Anterior cingulate cortex (tissue), 58 donors: ENCODE results near the gene SLC47A2.

Source experiments
- DNase-seq, 58 donors: peaks; one replicate each; lab custom pipeline; 2025; lab: John Stamatoyannopoulos, UW

Gene SLC47A2

DNA sequence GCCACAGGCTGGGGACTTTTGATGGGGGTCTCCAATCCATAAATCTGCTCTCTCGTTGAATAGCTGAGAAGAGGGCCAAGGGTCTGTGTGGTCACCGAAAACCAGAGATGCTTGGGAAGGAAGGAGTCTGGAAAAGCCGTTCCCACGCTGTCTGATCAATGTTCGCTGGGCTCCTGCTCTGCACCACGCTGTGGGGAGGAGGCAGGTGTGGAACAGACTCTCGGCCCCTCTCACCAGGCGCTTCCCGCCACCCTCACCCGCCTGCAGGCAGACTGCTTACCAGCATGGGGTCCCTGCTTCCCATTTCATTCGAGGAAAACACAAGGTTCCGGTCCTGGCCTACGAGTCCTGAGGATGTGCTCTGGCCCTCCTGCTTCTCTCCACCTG lies 32.4 kb upstream of the SLC47A2 start:
- no peak for DNase-seq

DNA sequence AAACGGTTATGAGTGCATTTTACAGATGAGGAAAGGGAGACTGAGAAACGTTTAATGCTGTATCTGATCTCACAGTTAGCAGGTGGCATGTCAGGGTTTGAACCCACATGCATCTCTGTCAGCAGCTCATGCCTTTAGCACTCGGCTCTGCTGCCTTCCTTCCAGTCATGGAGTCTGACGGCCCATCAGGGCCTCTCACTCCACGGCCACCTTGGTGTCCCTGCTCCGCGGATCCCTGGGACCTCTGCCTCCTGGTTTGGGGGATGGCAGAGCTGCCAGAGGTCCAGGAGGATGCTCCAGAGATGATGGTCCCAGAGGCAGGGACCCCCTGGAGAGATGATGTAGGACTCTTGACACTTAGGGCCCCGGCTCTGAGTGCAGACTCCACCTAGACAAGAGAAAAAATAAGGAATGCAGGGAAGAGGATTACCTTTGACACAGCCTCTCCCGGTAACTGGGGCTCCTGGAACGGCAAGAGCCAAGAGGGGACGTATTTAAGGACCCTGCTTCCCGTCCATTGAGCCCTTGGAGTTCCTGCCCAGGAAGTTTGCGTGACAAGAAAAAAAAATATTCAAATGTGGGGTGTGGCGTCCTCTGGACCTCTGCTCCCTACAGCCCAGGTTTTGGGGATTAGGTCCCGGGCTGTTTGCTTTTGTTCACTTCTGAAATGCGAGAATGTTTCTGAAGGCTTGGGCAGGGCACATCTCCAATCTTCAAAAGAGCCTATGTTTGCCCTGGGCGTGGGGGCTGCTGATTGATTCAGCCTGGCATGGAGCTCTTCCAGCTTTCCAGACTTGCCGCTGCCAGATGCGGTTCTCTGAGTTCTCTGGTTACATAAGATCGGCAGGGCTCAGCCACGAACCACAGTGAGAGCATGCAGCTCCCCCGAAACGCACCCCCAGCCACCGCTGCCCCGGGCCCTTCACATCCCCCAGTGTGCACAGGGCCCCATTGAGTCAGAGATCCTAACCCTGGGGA lies 31.7 kb upstream of the SLC47A2 start, which contains the start of gene ALDH3A1:
TSS of gene ALDH3A1 (minus strand) at position 470 of the 978 bp plus-strand sequence. CDS start 3,169 bp downstream, outside the sequence.
- DNase-seq: peak in 12 of 58 donors; percentile 4 to 72 (median 21)

DNA sequence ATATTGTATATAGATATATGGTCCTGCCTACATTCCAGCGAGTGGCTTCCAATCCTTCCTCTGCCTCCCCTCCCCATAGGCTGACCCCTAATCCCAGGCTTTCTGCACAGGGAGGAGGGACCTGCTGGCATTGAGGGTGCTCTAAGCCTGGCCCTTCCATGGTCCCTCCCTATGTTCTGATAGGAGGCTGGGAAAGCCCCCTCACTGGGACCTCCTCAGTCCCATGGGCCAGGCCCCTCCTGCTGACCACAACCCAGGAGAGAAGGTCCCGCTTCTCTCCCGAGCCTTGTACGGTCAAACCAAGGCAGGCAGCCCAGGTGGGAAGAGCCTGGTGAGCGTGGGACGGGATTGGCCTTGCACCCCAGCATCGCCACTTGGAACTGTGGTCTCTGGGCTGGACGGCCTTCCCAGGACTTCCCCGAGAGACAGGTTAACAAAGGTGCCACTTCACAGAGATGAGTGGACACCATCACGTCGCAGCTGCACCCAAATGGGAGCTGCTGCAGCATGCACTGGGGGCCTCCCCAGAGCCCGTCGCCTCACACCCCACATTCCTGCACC lies 30.9 kb upstream of the SLC47A2 start:
- no peak for DNase-seq

DNA sequence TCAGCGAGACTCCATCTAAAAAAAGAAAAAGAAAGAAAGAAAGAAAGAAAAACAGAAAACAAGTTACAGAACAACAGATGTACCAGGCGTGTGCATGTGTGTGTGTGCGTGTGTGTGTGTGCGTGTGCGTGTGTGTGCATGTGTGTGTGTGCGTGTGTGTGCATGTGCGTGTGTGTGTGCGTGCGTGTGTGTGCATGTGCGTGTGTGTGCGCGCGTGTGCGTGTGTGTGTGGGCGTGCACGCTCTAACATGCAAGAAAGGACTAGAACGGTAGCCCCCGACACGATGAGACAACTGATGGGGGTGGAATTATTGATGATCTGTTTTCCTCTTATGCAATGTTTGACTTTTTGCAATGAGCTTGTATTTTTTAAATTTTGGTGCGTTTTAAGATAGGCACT lies 30.1 kb upstream of the SLC47A2 start:
- DNase-seq: no peak

DNA sequence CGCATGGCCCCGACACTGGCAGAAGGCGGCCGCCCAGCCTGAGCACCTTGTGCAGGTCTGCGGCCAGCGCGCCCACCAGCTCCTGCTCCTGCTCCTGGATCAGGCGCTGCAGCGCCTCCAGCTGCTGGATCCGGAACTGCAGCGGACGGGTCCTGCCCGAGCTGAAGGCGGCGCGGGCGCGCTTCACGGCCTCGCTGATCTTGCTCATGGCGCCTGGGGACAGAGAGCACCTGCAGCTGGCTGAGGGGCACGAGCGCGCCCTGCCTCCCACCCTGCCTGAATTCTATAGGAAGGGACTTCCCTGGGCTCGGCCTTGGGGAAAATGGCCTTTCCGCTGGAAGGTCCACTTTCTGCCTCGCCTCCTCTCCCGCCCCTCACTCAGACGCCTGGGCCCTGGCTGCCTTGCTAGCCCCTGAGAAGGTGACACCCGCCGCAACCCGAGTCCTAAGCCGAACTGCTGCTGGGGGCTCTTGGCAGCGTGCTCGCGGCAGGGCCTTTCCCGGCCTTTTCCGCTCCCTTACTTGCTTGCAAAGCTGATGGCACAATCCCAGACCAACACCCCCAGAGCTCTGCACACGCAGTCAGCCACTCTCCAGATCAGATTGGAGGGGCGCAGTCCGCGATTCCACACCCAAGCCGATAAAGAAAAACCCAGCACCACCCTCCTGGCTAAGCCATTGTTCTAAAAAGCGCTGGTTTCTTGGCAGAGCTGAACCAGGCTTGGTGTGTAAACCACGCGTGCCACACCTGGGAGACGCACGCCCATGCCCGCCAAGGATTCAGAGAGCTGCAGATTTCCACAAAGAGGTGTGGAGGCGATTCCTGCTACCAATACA lies 28.8 kb upstream of the SLC47A2 start:
- DNase-seq: peak in 56 of 58 donors; percentile 17 to 94 (median 78)

DNA sequence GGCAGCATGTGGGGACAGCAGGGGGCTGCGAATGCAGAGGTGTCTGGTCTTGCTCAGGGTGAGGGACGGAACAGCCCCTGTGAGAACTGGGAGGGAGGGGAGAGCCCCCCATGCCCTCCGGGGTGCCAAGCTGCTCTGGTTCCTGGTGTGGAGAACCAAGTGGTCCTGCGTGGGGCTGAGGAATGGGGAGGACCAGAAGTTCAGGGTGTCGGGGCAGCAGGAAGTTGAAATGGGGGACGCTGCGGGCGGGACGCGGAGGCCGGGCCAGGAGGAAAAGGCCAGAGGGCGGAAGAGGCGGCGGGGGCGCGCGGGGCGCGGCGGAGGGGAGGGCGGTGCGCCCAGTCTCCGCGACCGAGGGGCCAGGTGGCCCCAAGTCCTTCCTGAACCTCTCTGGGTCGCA lies 28.1 kb upstream of the SLC47A2 start:
- peak in 3 of 58 donors; percentile 42 to 55 (median 51) for DNase-seq

DNA sequence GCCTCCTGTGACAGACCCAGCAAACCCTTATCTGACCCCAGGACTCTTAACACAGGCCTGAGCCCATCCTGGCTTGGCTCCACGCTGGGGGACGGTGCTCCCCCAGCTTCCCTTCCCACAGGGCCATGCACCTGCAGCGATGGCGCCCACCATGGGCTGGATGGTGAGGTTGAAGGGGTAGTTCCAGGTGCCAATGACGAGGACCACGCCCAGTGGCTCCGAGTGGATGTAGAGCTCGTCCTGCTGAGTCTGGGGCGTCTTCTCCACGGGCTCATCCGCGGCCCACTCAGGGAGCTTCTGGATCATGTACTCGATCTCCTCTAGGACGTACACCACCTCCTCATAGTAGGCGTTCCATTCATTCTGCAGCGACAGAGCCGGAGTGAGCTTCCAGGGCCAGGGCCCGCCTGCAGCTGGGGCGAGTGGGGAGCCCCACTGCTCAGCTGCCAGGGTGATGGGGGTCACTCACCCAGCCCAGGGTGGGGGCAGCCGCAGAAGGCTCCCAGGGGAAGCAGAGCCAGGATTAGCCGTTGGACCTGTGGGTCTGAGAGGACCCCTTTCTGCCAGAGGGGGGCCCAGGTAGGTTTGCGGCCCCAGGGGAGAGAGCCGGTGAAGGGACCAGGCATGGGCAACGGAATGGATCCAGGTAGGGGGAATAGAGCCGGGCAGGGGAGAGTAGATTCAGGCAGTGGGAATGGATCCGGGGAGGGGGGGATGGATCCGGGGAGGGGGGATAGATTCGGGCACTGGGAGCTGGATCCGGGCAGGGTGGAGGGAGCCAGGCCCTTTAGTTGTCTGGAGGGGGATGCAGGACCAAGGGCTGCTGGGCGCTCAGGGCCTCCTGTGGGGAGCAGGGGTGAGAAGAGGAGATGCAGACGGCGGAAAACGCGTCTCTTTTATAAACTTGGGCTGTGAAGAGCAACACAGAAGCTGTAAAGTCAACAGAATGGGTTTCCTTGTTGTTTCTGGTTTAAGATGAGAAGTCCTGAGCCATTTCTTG lies 27.0 kb upstream of the SLC47A2 start:
- no peak for DNase-seq

DNA sequence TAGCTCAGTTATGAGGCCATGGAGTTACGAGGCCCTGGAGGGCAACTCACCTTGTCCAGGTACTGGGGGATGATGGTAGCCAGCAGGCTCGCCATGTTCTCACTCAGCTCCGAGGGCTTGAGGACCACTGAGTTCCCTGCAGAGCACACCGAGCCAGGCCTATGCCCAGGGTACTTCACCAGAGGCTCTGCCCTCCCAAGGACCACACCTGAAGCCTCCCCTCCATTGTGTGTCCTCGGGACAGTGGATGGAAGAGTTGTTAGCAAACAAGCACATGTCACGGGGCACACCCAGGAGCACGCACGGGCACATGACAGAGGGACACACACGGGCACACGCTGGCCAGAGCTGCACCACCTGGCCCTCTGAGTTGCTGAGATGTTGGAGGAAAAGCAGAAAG lies 26.1 kb upstream of the SLC47A2 start:
- DNase-seq: no peak

DNA sequence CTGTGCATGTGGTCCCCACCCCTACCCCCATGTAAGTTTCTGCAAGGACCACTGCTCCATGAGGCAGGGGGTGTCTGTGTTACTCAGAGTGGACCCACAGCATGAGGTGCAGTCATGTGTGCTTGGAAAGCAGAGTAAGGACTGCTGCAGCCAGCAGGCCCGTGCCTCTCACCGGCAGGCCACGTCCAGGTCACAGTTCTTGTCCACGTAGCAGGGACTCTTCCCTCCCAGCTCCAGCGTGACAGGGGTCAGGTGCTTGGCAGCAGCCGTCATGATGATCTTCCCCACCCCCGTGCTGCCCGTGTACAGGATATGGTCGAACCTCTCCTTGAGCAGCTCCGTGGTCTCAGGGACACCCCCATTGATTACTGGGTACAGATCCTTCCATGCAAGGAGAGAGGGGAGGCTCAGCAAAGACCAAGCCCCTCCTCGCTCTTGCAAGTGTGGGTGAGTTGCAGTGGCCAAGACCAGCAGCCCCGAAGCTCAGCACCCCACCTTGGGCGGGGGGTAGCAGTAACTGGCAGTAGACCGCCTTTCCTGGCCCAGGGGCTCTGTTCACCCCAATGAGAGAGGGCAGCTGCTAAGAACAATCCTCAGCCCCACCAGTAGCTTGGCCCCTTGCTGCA lies 25.6 kb upstream of the SLC47A2 start:
- no peak for DNase-seq

DNA sequence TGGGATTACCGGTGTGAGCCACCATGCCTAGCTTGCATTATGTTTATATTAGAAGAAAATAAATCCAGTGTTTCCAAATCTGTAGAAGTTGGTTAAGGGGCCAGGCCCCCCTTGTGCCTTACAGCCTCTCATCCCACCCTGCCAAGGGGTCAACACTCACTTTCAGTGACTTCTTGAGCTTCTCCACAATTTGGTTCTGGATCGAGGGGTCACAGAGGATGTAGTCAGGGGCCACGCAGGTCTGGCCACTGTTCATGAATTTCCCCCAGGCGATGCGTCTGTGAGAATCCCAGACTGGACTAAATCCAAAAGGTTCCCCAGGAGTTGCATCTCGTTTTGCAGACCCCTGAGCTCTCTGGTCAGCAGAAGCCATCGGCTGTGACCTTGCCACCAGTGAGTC lies 24.5 kb upstream of the SLC47A2 start:
- DNase-seq: no peak

DNA sequence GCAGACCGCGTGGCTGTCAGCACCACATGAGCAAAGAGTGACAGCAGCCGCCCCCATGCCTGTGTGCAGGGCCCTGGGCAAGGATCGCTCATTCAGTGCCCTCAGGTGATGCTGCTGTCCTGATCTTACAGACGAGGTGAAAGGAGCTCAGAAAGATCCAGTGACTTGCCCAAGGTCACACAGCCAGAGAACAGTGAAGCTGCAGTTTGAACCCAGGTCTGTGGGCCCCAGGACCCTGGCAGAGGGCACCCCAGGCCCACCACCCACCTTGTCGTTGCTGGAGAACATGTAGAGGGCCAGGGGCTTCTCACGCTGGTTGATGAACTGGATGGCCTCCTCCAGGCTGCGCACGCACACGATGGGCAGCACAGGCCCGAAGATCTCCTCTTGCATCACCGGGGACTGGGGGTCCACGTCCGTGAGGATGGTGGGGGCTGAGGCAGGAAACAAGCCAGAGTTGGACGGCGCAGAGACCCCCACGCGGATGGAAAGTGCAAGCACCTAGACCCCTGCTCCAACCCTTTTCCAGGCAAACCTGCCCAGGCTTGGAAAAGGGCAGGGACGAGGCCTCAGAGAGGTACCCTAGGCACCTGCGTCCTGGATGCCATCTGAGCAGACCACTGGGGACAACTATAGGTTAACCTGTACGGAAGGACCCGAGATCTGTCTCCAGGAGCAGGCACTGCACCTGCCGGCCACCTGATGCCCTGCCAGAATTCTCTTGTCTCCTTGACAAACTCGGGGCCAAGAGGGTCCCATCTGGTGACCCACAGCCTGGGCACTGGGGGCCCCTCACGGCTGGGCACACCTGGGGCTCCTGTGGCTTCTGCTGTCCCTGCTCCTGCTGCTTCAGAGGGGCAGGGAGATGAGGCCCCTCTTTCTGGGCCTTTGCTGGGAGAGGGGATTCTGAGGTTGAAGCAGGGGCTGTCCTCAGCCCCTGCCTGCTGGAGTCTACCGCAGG lies 23.1 kb upstream of the SLC47A2 start:
- DNase-seq: no peak

DNA sequence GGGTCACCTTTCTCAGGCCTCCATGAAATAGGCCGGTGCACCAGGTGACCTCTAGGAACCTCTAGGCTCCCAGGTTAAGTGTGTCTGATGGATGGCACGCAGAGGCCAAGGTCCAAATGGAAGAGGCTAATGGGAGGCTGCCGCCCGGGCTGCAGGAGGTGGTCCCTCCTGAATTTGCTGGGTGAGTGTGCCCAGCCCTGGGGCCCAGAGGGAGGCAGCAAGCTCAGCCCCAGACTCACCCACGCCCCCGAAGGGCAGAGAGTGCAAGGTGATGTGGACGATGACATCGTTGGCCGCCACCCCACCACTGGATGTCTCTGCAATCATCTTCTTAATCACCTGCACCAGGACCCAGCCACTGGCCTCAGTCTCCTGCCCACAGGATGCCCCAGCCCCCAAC lies 22.4 kb upstream of the SLC47A2 start:
- no peak for DNase-seq

DNA sequence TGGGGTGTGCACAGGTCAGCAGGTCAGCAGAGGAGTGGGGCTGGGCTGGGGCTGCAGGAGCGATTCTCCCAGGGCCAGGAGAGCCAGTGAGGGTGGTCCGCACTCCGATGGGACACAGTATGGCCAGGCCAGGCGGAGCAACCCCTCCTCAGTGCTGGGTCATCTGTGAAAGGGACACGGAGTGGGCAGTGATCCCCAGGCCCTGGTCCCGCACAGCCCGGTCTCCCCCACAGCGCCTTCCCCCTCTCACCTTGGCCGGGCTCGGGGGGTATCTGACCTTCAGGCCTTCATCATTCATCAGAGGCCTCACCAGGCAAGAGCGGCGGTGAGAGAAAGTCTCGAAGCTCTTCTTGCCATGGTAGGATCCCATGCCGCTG lies 21.7 kb upstream of the SLC47A2 start:
- no peak for DNase-seq

DNA sequence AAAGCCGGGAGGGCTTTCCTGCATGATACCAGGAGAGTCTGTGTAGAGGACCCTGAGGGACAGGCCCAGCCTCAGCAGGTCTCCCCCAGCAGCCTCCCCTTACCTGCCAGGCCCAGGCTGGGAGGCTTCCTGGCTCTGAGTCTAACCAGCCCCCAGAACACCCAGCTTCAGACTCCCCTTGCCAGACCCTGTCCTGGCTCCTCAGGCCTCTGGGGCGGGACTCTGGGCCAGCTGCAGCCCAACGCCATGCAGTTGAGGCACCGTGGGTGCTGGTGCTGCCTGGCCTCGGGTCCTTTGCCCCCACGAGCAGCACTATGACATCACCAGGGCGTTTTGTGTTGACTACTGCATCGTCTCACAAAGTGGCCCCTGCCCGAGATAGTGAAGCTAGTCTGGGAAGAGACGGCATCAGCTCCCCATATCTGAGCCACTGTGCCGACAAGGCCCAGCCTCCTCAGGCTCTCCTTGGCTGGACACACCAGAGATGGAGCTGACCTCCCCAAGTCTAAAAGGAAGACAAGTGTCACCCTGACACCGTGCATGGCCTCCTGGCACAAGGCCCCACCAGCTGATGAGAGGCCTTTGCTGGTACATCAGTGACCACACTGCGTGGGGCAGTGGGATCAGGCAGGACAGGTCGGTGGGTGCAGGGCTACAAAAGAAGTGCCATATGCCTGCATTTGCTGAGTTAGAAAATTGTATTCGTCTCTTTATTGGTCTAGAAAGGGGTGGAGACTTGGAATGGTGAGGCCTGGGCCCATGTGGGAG lies 21.1 kb upstream of the SLC47A2 start:
- DNase-seq: no peak

DNA sequence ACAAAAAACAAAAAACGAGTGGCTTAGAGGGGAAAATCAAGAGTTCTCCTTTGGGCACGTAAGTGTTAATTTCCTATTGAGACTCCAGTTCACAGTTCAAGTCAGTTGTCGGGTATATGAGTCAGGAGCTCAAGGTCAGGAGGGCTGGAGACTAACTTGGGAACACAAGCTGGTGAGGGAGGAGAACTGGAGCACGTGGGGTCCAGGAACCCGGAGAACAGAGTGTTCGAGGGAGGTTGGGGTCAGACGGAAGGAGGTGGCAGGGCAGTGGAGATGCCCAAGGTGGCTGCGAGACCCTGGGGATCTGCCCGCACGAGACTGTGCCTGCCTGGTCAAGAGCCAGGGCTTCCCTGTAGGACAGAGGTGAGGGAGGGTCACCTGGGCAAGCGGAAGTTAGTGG lies 19.7 kb upstream of the SLC47A2 start:
- DNase-seq: no peak

DNA sequence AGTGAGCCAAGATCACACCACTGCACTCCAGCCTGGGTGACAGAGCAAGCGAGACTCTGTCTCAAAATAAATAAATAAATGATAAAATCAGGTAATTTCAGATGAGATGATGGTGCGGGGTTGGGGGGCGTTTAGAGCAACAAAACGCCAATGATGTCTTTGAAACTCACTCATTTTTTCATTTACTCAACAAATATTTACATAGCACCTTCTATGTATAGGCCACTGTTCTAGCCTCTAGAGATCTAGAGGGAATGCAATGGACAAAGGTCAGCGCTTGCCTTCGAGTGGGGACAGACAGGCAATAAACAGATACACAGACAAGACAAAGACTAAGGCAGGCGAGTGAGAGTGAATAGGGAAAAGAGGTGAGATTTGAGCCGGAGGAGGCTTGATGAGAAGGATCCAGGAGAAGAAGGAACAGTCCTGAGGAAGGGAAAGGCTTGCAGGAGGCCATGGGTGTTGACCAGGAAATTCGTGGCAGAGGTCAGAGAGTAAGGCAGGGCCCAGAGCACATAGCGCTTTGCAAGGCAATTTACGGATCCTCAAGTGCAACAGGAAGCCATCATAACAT lies 17.7 kb upstream of the SLC47A2 start:
- no peak for DNase-seq

DNA sequence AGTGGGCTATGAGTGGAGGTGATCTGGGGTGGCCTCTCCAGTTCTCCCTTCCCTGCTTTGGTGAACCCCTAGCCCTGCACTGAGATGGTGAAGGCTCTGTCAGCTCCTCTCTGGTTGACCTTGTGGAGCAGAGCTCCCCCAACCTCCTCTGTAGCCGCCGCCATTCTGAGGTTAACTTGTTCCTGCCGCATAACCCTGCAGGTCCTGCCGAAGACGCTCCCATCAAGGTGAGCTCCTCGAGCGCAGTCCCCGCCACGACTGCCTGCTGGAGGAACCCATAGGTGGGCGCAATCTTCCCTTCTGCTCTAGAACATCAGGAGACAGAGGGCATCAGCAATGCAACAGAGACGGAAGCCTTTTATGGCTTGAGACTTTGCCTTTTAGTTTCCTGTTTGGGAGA lies 15.2 kb upstream of the SLC47A2 start:
- DNase-seq: no peak
